ENCODE measurements around the gene JPT1. TPM values are rescaled to one million over a fixed set of nuclear protein-coding genes. Genes with fewer than 3 reads are reported as not detected.

The JPT1 gene
- total RNA-seq, 1 donor from 2014 or later = 15.0 TPM

DNA sequence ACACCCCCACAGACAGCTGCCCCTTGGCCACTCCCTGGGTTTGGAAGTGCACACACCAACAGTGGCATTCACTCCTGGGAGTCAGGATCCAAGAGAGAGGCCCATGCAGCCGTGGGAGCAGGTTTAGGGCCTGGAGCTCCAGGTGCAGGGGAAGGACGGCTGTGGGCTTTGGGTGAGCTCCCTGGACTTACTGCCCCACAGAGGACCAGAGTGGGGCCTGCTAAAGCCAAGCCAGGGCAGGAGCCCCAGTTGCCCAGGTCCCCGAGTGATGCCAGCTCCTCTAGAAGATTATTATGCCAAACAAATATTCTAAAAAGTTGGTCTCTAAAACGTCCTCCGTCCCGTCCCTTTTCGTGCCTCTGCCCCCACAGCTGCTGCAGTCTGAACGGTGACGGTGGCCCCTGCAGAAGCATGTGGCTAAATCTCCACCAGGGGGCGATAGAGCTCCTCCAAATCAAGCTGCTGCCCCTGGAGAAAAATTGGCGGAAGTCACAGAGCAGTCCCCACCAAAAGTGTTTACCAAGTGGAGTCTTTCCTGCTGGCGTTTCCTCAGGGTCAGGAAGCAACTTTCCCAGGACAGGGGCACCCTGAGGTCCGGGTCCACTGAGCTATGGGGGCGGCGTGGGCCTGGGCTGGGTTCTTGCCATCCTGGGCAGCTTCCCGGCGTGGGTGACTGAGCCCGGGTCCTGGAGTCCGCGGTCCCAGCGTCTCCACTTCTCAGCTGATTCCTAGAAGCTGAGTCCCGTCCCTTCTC, 40.3 kb downstream of the JPT1 start:
- peak; percentile 87 for DNase-seq
- intact Hi-C loops (cut with DNase I) = loop anchor here (5.0 to 10.0 kb wide), 2 partner anchors 58 to 91 kb away; partner anchors contain the start of gene NUP85
- peak; percentile 84 for ATAC-seq (ENCODE audit: poor library complexity)

DNA sequence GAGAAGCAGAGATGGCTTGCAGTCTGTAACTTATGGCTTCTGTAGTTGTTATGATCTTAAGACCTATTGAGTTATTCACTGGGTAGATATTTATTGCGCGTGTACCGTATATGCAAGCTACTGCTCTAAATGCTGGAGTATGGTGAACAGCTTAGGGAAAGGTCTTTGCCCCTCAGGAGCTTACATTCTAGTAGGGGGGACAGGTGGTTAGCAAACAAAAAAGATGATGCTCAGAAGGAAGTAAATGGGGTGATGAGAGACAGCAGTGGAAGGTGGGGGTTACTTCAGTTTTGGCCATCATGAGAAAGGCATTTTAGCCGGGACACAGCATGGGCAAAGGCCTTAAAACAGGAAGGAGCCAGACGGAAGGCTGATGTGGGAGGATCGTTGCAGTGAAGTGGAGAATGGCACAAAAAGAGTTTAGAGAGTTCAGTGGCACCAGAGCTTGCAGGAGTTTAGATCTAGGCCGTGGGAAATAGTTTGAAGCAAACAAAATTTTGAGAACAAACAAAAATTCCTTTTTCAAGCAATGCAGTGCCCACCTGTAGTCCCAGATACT, 42.5 kb downstream of the JPT1 start:
- intact Hi-C loops (cut with DNase I) = loop anchor here (5.0 to 10.0 kb wide), 2 partner anchors 60 to 93 kb away; partner anchors contain the start of gene NUP85
- no peak for DNase-seq
- no peak for ATAC-seq (ENCODE audit: poor library complexity)

DNA sequence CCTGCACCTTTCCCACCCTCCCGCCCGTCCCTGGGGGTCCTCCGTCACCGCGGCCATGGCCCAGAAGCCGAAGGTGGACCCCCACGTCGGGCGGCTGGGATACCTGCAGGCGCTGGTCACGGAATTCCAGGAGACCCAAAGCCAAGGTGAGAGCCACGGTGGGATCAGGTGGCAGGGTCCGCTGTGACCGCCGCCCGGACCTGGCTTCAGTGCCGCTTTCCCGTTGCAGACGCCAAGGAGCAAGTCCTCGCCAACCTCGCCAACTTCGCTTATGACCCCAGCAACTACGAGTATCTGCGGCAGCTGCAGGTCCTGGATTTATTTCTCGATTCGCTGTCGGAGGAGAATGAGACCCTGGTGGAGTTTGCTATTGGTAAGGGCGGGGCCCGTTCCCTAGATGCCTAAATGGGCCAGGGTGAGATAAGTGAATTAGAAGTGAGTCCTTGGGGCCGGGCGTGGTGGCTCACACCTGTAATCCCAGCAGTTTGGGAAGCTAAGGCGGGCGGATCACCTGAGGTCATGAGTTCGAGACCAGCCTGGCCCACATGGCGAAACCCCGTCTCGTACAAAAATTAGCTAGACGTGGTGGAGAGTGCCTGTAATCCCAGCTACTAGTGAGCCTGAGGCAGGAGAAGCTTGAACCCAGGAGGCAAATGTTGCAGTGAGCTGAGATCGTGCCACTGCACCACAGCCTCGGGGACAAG, 43.9 kb downstream of the JPT1 start:
- ATAC-seq (ENCODE audit: poor library complexity) = peak; percentile 24
- DNase-seq = no peak
- intact Hi-C loops (cut with DNase I) = loop anchor here (5.0 to 10.0 kb wide), 2 partner anchors 62 to 94 kb away; partner anchors contain the start of gene NUP85

DNA sequence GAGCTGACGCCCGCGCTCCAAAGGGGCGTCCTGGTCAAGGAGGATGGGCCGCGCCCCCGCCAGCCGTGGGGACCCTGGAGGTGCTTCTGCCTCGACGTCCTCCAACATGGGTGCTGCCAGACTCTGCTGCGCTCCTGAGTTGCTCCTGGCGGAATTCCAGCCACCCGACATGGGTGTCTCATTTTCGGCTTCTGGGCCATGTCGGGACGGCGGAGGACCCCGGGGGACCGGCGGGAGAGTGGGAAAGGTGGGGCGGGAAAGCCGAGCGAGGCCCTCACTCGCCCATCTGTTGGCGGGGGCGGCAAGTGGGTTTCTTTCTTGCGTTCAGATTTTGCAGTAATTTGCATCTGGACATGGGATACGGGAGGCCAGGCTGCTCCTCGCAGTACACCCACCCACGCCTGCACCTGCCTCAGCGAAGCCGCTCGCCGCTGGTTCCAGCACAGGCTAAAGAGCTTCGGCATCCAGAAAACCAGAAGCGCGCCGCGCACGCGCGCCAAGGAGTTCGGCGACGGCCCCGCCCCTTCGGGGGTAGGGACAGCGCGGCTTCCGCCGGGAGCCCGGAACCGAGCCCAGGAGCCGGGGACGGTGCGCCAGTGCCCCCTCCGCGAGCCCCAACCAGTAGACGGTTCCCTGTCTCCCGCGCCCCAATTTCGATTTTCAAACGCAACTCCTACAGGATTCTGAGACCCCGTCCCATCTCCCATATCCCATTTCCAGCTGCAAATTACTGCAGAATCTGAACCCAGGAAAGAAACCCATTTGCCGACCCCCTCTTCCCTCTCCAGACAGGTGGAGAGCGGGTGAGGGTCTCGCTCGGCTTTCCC, 44.7 kb downstream of the JPT1 start, which contains the start of gene ARMC7:
TSS of gene ARMC7 (plus strand) at position 563 of the 827 bp plus-strand sequence. CDS start 320 bp downstream, outside the sequence.
- intact Hi-C loops (cut with DNase I) = loop anchor here (5.0 to 10.0 kb wide), 2 partner anchors 63 to 95 kb away; partner anchors contain the start of gene NUP85
- DNase-seq = peak; percentile 96
- ATAC-seq (ENCODE audit: poor library complexity) = peak; percentile 92

DNA sequence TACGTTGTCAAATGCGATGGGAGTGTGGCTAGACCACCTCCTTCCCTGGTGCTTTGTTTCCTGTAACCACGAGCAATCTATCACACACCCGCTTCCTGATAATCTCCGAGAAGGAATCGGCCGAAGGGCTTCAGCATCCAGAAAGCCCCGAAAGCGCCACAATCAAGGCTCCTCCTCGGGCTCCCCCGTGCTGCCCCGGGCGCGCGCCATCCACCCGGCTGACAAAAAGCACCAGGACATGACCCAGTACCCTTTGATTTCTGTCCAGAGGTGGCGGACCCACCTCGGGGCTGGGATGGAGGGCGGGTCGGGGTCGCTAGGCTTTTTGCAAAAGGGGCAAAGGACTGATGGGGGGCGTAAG, 45.3 kb downstream of the JPT1 start:
- intact Hi-C loops (cut with DNase I) = no loop called here
- DNase-seq = no peak
- no peak for ATAC-seq (ENCODE audit: poor library complexity)

DNA sequence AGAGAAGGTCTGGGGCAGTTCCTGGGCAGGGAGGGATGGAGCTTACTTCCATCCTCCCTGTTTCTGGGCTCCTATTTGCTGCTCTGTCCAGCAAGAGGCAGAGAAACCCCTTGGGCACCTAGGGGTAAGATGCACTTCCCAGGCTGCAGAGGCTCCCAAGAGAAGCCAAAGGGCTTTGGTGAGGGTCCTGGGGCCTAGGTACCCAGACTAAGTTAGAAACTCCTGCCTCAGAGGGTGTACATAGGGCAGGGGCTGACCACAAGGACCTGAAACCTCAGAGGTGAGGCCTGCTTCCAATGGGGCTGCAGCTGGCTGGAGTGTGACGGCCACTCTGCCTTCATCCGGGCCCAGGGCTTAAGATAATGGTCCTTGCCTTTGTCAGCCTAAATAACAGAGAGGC, 46.1 kb downstream of the JPT1 start:
- DNase-seq = no peak

DNA sequence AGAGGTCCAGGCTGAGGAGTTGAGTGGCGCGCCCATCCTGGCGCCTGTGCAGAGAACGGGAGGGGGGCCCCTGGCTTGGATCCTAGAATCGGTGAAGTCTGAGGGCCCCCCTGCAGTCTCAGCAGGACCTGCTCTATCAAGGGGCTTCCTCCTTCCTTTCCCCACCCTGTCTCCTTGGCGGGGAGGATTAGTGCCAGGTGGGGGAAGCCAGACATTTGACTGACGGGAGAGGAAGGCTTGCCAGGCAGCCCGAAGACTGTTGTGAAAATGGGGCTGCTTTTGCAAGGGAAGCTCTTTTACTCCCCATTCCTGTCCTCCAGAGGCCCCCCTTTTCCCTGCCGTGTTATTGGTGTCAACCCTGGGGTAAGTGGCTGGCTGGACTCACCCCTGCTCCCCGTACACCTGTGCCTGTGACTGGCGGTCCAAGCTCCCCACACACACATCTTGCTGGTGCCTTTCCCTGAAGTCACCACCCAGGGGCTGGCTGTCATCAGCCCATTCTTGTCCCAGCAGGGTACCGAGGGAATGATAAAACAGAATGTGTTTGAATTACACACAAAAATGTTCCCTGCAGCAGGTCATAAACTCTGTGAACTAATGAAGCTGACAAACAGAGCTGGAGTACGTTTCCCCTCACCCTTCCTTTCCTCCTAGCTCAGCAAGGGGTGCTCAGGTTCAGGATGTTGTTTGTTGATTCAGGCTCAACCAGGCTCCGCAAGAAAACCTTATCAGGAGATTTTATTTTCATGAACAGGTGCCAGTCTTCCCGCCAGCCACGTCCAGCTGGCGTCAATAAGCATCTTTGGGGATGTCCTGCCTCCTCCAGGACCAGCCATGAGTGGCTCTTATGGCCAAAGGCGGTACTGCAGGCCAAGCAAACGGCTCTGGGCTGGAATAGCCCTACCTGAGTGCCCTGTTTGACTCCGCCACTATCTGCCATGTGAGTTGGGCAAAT, 48.9 kb downstream of the JPT1 start:
- ATAC-seq (ENCODE audit: poor library complexity) (no peak), DNase-seq (no peak)
- intact Hi-C loops (cut with DNase I) = no loop called here

More for the DNA sequence above, 46.1 kb downstream of the JPT1 start:
- intact Hi-C loops (cut with DNase I) = no loop called here
- no peak for ATAC-seq (ENCODE audit: poor library complexity)

DNA sequence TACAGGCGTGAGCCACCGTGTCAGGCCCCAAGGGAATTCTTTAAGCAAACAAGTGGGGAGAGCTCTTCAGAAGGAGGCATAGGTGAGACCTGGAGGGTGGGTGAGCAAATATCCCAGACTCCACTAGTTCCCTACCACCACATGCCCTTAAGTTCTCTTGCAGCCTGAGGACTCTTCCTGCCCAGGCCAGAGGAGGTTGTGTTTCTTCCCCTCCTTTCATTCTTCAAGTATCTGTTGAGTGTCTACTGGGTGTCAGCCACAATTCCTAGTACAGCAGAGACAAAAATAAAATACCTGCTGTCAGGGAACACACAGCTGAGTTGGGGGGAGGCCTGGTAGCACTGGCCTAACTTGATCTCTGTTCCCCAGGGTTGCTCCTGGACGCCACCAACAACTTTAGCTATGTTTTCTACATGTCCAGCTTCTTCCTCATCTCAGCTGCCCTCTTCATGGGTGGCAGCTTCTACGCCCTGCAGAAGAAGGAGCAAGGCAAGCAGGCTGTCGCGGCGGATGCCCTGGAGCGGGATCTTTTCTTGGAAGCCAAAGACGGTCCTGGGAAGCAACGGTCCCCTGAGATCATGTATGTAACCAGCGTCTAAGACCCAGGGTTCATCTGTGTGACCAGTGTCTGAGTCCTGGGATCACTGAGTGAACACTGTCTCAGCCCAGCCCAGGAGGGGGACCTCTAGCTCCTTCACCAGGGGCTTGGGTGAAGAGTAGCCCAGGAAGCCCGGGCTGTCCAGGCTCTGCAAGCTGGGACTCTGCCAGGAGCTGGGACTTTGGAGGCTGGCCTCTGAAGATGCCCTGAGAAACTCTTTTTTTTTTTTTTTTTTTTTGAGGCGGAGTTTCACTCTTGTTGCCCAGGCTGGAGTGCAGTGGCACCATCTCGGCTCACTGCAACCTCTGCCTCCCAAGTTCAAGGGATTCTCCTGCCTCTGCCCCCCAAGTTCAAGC, 50.4 kb downstream of the JPT1 start:
- intact Hi-C loops (cut with DNase I) = no loop called here
- ATAC-seq (ENCODE audit: poor library complexity) = peak; percentile 56
- DNase-seq = no peak

DNA sequence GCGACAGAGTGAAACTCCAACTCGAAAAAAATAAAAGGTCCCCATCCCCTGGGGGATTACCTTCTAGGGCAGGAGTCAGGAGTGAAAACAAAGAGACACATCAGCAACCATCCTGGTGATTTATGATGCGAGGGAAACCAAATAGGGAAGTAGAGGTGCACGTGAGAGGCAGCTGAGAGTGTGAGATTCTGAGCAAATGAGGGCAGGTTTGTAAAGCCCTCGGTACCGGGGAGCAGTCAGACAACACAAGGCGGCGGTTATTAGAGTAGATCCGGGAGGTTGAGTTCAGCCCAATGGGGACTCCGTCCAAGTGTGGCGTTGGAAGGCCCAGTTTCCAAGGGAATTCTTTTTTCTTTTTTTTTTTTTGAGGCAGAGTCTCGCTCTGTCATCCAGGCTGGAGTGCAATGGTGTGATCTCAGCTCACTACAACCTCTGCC, 51.9 kb downstream of the JPT1 start:
- intact Hi-C loops (cut with DNase I) = no loop called here
- no peak for ATAC-seq (ENCODE audit: poor library complexity)
- no peak for DNase-seq

DNA sequence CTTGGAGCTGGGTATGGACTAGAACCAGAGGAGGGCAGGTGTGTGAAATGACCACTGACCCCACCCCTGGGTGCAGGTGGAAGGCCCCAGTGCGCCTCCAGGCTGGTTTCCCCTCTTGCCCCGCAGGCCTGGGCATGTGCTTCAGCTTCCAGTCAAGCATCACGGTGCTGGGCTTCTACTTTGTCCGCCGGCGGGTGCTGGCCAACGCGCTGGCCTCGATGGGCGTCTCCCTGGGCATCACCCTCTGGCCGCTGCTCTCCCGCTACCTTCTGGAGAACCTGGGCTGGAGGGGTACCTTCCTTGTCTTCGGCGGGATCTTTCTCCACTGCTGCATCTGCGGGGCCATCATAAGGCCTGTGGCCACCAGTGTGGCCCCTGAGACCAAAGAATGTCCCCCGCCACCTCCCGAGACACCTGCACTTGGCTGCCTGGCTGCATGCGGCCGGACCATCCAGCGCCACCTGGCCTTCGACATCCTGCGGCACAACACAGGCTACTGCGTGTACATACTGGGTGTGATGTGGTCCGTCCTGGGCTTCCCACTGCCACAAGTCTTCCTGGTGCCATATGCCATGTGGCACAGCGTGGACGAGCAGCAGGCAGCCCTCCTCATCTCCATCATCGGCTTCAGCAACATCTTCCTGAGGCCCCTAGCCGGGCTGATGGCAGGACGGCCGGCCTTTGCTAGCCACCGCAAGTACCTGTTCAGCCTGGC, 54.3 kb downstream of the JPT1 start:
- DNase-seq (no peak), ATAC-seq (ENCODE audit: poor library complexity) (no peak)
- intact Hi-C loops (cut with DNase I) = no loop called here

DNA sequence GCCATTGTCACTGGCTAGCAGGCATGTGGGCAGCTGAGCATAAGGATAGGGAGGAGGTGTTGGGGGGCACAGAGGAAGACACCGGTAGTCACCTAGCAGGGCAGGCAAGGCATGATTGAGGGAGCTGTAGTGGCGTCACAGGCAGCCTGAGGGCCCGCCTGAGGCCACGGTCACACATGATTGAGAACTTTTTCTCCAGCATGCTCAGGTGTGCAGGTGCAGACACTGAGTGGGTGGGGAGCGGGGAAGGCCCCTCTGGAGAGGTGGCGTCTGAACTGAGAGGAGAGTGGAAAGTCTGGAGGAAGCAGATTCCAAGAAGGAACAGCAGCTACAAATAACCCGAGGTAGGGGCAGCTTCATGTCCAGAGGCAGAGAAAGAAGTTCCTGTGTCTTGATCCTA, 55.5 kb downstream of the JPT1 start:
- DNase-seq (no peak), ATAC-seq (ENCODE audit: poor library complexity) (no peak)
- intact Hi-C loops (cut with DNase I) = no loop called here

DNA sequence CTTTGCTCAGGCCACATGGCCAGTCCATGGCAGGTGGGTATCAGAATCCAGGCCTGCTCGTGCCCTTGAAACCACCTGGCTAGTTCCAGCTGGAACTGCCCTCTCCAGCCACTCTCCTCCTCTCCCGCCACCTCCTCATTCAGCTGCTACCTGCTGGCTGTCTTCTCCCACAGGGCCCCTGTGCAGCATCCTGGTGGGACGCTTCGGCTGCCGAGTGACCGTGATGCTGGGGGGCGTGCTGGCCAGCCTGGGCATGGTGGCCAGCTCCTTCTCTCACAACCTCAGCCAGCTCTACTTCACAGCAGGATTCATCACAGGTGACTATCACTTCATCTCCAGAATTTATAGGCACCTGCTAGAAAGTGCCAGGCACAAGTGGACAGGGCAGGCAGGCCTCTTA, 56.4 kb downstream of the JPT1 start:
- no peak for ATAC-seq (ENCODE audit: poor library complexity)
- intact Hi-C loops (cut with DNase I) = no loop called here

DNA sequence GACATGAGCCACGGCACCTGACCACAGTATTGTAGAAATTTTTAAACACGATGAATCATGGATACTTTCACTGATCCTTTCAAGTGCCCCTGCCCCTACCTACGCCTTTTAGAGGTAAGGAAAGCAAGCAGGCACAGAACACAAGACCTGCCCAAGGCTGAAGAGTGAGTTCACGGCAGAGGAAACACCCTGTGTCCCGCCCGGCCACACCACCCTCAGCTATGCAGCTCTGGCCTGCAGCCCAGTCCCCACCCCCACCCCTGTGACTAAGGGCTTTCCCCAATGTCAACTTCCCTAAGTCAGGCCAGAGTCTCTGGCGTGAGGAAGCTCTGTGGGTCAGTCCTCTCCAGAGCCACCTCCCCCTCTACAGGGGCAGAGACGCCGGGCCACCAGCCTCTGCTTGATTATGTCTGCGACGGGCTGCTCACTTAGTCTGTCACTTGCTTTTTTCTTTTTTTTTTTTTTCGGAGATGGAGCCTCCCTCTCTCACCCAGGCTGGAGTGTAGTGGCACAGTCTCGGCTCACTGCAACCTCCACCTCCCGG, 58.2 kb downstream of the JPT1 start:
- peak; percentile 84 for ATAC-seq (ENCODE audit: poor library complexity)
- DNase-seq = peak; percentile 81
- intact Hi-C loops (cut with DNase I) = no loop called here

More for the DNA sequence above, 56.4 kb downstream of the JPT1 start:
- DNase-seq = no peak

DNA sequence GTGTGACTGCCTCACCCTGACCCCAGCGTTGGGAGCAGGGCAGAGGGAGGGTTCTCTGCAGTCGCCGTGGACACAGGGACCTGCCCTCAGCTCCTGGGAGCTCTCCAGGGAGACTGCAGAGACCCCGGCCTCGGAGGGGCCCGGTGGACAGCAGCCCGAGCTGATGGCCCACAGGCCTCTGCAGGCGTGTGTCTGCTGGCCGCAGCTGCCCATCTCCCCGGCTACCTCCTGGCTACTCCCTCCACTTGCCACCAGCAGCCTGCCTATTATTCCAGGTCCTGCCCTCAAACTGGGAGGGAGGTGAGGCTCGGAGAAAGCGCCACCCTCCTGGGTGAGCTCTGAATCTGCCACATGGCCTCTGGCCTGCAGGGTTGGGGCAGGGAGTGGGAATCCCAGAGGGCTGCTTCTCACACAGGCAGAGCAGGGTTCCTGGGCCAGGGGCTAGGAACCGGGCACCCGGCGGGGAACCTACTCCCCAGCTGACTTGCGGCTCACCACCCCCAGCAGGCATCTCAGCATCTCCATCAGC, 59.4 kb downstream of the JPT1 start:
- intact Hi-C loops (cut with DNase I) = no loop called here
- ATAC-seq (ENCODE audit: poor library complexity) = no peak
- no peak for DNase-seq

DNA sequence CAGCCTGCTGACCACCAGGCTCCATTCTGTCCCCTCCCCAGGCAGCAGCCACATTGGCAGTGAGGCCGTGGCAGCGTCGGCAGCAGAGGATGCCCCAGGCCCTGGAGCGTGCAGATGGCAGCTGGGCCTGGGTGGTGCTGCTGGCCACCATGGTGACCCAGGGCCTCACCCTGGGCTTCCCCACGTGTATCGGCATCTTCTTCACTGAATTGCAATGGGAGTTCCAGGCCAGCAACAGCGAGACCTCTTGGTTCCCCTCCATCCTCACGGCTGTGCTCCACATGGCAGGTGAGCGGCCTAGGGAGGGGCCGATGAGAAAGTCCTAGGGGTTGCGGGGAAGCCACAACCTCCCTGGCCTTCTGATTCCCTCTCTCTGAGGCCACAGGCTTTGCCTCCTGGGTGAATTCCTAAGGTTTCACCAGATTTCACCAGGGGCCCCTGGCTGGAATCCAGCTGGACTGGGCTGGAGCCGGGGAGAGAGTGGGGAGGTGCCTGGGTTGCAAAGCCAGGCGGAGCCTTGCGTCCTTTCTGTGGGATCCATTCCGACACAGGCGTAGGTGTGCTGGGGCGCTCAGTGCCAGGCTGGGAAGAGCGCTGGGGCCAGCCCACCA, 60.7 kb downstream of the JPT1 start:
- ATAC-seq (ENCODE audit: poor library complexity) = no peak
- intact Hi-C loops (cut with DNase I) = no loop called here
- DNase-seq = no peak

Data from Right ventricle myocardium superior (tissue), 1 donor.